GM18907 (cell line): ENCODE results near the gene GIGYF2.
"Not testable (repeated sequence)": the region's sequence is repeated elsewhere in the genome, so short reads cannot be mapped to it uniquely, and the experiment has no call there.

Experiments used
- ATAC-seq: cut with Tn5 transposase; IDR thresholded peaks from one replicate; pipeline ENCODE4 v1.9.1; 2021; ENCODE audit warnings: mild to moderate bottlenecking, moderate library complexity; ENCODE audit not compliant: unreplicated experiment

Gene GIGYF2

GRCh38 chr2:232687382-232688160 is 9.6 kb upstream of the GIGYF2 start:
- no peak for ATAC-seq

- no peak for ATAC-seq
Measured at GRCh38 chr2:232688201-232688600, 8.9 kb upstream of the GIGYF2 start.

- ATAC-seq = no peak
Measured at GRCh38 chr2:232689152-232689910, 7.8 kb upstream of the GIGYF2 start.

GRCh38 chr2:232691117-232691516 is 6.0 kb upstream of the GIGYF2 start:
- ATAC-seq = not testable (repeated sequence)

DNA sequence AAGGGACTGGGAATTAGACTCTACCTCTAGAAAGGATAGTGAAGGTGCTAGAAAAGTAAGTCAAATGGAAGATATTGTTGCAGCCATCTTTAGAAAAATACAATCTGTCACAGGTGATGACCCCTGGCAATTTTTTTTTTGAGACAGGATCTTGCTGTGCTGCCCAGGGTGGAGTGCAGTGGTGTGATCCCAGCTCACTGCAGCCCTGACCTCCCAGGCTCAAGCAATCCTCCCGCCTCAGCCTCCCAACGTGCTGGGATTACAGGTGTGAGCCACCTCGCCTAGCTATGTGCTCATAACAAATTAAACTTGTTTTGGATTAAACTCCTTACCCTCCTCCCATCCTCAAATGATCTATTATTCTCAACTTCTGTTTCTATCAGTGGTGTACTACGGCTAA is 3.8 kb upstream of the GIGYF2 start:
- ATAC-seq = no peak

- no peak for ATAC-seq
Measured at GRCh38 chr2:232696609-232697058, 497 bp upstream of the GIGYF2 start.

GRCh38 chr2:232697807-232698110 is 628 bp downstream of the GIGYF2 start:
- no peak for ATAC-seq

- no peak for ATAC-seq
Measured at GRCh38 chr2:232698556-232699091, 1.5 kb downstream of the GIGYF2 start.

DNA sequence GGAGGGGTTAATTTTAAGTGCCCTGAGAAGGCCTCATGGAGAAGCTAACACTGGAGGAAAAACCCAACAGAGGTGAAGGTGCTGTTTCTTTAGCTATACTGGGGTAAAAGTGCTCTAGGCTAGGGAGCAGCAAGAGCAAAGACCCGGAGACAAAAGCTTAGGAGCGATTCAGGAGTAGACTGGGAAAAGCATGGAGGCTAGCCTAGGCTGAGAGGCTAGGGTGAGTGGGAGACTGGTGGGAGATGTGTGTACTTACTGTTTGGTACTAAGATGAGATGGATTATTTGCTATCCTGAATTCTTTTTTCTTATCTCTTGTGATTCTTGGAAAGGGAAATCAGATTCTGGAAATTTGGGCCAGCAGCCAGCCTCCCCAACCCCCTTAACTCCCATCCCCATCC is 2.0 kb downstream of the GIGYF2 start:
- ATAC-seq = no peak

DNA sequence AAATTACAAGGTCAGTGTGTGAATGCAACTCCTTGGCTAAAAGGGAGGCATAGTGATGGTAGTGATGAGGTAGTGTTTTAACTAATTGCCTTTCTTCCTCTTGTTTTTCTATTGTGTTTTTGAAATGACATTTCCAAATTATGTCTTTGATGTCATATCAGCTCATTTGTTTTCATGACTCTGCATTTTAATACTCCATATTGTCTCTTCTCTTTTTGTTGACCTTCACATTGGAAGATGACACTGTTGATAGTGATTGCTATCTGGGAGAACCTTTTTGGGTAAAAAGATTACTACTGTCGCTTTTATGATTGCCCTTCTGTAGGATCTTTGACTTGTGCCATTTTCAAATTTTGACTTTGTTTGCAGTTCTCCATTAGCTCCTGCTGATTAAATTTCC is 3.0 kb downstream of the GIGYF2 start:
- no peak for ATAC-seq

DNA sequence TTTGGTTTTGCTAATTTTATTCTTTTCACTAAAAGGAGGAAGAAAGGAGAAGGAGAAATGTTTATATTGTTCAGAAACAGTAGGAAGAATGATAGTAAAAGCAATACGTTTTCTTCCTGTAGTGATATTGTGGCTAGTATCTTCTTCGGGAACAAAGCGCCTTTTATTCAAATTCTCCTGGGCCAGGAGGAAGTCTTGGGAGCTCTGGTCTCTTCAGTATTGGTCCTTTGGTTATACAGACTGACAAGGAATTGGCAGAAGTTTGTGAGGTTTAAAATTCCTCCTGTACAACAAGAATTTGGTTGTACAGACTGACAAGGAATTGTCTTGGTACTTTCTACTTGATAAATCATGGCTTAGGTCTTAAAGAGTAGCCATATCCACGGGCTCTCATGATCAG is 9.9 kb downstream of the GIGYF2 start:
- ATAC-seq = no peak

- no peak for ATAC-seq
Measured at GRCh38 chr2:232713505-232713904, 16.4 kb downstream of the GIGYF2 start.

DNA sequence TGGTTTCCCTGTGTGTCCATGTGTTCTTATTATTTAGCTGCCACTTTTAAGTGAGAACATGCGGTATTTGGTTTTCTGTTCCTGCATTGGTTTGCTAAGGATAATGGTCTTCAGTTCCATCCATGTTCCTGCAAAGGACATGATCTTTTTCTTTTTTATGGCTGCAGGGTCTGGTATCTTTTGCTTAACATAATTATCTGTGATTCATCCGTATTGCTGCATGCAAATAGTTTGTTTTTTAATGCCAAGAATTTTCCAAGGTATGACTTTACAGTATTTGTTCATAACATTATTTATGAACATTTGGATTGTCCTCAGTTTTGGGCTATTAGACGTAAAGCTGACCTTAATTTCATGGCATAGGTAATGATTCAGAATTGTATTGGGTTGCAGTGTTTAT is 17.8 kb downstream of the GIGYF2 start:
- ATAC-seq = no peak

GRCh38 chr2:232720056-232720455 is 22.9 kb downstream of the GIGYF2 start:
- not testable (repeated sequence) for ATAC-seq

DNA sequence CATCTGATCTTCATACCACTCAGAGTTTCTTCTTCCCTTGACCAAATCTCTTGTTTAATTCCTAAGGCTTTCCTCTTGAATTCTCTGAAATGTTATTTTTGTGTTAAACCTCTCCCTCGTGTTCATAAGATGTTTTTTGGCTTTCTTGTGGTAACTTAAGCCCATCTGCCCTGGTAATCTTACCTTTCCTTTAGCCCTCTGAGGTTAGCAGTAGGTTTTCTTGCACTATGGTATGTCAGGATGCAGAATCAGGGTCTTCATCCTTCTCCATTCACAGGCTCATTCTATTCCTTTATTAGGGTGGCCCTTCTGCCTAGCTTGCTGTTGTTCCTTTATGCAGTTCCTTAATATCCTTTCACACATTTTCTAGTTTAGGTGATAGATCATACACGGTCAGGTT is 24.1 kb downstream of the GIGYF2 start:
- no peak for ATAC-seq

- no peak for ATAC-seq
Measured at GRCh38 chr2:232721882-232722281, 24.8 kb downstream of the GIGYF2 start.

DNA sequence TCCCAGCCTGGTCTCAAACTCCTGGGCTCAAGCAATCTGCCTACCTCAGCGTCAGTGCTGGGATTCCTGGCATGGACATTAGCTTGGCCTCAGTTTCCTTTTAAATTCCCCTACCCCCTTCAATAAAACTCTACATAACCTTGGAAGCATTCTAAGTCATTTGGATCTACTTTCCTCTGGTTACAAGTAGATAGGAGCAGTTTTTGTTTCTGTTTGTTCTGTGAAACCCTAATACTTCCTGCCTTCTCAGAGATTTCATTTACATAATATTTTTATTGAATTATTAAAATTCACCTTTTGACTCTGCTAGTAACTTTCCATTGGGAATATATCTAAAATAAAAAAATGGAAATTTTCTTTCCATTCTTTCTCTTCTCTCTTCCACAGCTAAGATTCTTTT is 25.9 kb downstream of the GIGYF2 start:
- no peak for ATAC-seq

GRCh38 chr2:232728785-232729184 is 31.7 kb downstream of the GIGYF2 start:
- ATAC-seq = no peak

DNA sequence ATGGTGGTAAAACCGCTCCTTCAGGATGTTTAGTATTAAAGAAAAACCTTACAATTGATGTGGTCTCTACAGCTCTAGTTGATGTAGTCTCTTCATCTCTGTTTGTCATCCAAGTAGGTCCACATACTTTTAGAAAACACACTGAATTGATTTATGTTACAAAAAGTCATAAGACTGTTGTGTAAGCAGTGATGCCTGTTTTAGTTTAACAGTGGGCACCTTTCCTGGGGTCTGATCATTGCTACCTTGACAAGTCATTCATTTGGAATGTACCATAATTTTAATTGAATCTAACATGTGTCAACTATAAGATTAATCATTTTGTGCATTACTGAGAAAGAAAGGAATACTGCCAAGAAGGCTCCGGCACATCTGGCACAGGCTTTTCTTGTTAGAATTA is 34.3 kb downstream of the GIGYF2 start:
- ATAC-seq = no peak

GRCh38 chr2:232741294-232741693 is 44.2 kb downstream of the GIGYF2 start:
- ATAC-seq = no peak

DNA sequence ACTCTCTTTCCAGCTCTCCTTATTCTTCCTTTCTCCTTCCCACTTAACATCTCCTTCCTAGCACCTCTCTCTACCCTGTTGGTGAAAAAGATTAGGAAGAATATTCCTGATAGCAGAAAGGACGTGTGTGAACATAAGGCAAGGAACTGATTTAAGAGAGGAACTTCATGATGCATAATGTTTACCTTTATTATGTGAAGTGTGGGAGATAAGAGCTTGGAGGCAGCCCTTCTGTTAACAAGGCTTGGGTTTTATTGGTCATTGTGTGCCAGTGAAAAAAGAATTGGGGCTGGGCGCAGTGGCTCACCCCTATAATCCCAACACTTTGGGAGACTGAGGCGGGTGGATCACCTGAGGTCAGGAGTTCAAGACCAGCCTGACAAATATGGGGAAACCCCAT is 44.8 kb downstream of the GIGYF2 start:
- ATAC-seq = no peak

DNA sequence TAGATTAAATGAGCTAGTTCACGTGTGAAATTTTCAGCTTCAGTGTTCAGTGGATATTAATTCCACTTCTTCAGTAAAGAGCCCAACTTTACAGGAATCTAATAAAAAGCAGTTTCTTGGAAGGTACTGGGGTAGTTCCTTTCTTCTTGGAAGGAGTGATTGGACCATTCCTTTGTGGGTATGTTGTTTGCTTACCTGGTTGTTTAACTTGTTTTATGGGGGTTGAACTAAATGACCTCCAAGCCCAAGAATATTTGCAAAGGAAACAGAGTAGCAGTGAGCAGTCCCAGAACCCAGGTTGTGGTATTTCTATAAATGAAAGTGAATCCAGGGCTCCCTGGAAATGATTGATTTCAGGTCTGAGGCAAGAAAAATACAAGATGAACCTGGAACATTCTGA is 47.8 kb downstream of the GIGYF2 start:
- no peak for ATAC-seq
